GM12891 (cell line): ENCODE results near the gene HOXB1.

Source experiments
- PAX5 ChIP-seq: IDR thresholded peaks from 2 replicates; pipeline ENCODE4 v1.6.1; 2011; ENCODE audit warnings: low read length, moderate library complexity, mild to moderate bottlenecking; ENCODE audit not compliant: insufficient read depth, severe bottlenecking
- POLR2A ChIP-seq: IDR thresholded peaks from 2 replicates; pipeline ENCODE4 v1.6.1; 2011; ENCODE audit warnings: low read depth, low read length, control low read depth
- POLR2AphosphoS5 ChIP-seq: IDR thresholded peaks from 2 replicates; pipeline ENCODE4 v1.6.1; 2011; ENCODE audit warnings: low read depth, low read length, control low read depth
- SPI1 ChIP-seq: IDR thresholded peaks from 2 replicates; pipeline ENCODE4 v1.6.1; 2011; ENCODE audit warnings: low read depth, low read length, control low read depth
- TAF1 ChIP-seq: IDR thresholded peaks from 2 replicates; pipeline ENCODE4 v1.6.1; 2011; ENCODE audit warnings: low read depth, low read length, control low read depth

GRCh38 chr17:48513666-48514455 lies 16.9 kb downstream of the HOXB1 start:
- no peak for TF ChIP-seq SPI1
- TF ChIP-seq TAF1 = no peak
- TF ChIP-seq POLR2AphosphoS5 = no peak
- no peak for TF ChIP-seq PAX5
- no peak for TF ChIP-seq POLR2A
